ENCODE measurements around the gene FCHO1.

GRCh38 chr19:17755977-17756670 is 4.8 kb downstream of the FCHO1 start:
- TF ChIP-seq MYC (IDR thresholded peaks at IDR 0.05; ENCODE audit: low read depth, low read length) (no peak), POLR2A (IDR thresholded peaks at IDR 0.05; ENCODE audit: extremely low read depth, insufficient read length) (no peak)
- TF ChIP-seq, protein P1, sequence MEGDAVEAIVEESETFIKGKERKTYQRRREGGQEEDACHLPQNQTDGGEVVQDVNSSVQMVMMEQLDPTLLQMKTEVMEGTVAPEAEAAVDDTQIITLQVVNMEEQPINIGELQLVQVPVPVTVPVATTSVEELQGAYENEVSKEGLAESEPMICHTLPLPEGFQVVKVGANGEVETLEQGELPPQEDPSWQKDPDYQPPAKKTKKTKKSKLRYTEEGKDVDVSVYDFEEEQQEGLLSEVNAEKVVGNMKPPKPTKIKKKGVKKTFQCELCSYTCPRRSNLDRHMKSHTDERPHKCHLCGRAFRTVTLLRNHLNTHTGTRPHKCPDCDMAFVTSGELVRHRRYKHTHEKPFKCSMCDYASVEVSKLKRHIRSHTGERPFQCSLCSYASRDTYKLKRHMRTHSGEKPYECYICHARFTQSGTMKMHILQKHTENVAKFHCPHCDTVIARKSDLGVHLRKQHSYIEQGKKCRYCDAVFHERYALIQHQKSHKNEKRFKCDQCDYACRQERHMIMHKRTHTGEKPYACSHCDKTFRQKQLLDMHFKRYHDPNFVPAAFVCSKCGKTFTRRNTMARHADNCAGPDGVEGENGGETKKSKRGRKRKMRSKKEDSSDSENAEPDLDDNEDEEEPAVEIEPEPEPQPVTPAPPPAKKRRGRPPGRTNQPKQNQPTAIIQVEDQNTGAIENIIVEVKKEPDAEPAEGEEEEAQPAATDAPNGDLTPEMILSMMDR (IDR thresholded peaks at IDR 0.05; ENCODE audit: low read depth, low read length): no peak
- TF ChIP-seq, protein P2, sequence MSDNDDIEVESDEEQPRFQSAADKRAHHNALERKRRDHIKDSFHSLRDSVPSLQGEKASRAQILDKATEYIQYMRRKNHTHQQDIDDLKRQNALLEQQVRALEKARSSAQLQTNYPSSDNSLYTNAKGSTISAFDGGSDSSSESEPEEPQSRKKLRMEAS (IDR thresholded peaks at IDR 0.05; ENCODE audit: low read depth, low read length): no peak
